Activated CD4-positive, alpha-beta T cell treated with anti-CD3 and anti-CD28 coated beads, Interleukin-10, Interleukin-2, amounts not matched to agents 100 ng/mL and 50 ng/mL, durations not matched to agents 16 hours and 8 hours (primary cell): ENCODE results near the gene ZDHHC21.

Experiments used
- DNase-seq: peaks from one replicate; pipeline ENCODE4 v3.0.0-alpha.2; 2020

The ZDHHC21 gene

DNA sequence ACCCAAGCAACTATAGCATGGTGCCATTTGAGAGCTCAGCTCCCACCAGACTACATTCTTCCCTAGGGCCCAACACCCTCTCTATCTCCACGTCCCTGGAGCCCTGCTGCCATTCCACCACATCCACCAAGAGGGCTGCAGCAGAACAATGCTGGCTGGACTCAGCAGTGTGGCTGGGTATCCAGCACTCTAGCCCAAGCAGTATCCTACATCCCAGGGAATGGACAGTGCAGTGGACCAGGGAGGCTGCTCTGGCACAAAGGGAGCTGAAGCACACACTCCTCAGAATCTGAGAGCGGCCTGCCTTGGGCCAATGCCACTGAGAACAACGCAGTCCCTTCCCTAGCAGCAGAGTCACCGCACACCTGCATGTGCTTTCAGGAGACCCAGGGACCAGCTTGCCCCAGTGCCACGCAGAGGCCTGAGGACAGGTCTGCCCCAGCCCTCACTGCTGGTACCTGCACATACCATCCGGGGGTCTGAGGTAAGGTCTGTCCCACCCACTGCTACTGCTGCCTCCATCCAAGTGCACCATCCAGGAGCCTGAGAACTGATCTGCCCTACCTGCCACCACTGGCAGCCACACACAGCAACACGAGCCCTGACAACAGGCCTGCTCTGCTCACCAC is 95.9 kb downstream of the ZDHHC21 start:
- DNase-seq, result no peak

DNA sequence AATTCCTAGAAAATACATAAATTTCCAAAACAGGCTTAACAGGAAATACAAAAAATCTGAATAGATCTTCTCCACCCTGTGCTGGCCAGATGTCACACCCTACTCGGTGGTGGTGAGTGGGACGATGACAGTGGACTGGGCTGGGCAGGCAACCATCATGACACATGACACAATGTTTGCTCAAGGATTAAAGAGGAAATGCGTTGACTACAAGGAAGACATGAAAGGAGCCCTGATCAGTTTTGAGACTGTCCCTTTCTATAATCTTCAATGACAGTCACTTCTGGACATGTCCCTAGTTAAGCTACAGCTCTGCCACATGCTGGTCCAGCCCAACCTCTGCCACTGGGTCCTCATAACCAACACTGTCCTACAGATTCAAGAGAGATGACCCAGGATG is 99.8 kb downstream of the ZDHHC21 start:
- DNase-seq, result no peak

DNA sequence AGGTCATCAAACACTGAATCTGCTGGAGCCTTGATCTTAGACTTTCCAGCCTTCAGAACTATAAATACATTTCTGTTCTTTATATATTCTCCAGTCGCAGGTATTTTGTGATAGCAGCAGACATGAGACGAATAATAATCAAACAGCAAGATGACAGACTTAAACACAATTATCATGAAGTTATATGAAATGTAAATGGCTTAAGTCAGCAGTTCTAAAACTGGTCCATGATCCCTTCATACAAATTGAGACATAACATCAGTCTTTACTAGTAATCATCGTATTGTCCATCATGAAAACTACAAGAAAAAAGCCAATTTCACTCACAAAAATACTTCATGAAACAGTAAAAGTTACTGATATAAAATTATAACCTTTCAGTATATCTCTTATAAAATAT is 101.8 kb downstream of the ZDHHC21 start:
- DNase-seq, result no peak

- DNase-seq, result peak; percentile 83
Measured at GRCh38 chr9:14585730-14586473, 107.3 kb downstream of the ZDHHC21 start.

DNA sequence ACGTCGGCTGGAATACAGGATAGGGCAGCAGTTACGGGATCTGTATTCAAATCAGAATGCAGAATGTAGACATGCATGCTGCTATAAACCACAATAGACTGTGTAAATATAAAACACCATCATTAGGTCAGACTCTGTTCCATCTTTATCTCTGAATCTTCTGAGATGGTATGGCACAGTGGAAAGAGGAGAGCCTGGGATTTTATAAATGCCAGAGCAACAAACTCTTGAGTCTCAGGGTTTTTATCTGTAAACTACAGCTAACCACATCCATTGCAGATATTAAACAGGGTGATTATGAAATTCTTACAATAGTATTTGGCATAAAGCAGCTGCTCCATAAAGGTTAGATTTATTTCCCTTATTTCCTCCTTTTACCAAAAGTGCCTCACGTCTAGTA is 108.7 kb downstream of the ZDHHC21 start:
- DNase-seq, result no peak

- no peak for DNase-seq
Measured at GRCh38 chr9:14578030-14578429, 115.2 kb downstream of the ZDHHC21 start.

- no peak for DNase-seq
Measured at GRCh38 chr9:14574173-14574572, 119.1 kb downstream of the ZDHHC21 start.

DNA sequence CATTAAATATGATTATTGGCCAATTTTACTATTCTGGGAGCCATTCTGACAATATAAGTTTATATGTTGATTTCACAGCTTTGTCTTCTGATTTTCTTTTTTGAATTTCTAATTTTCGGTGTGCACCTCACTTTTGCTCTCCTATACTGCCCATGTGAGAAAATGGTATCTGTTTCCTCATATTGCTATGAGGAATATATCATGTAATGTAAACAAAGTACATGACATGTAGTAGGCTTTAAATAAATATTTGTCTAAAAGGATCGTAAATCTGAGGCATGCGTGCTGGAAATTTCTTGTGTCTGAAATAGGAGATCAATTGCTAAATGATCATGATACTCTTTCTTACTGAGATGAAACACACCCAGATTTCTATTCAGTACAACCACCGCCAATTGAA is 119.9 kb downstream of the ZDHHC21 start:
- no peak for DNase-seq

- DNase-seq, result no peak
Measured at GRCh38 chr9:14565352-14566016, 127.7 kb downstream of the ZDHHC21 start.

- no peak for DNase-seq
Measured at GRCh38 chr9:14563902-14564624, 129.2 kb downstream of the ZDHHC21 start.

DNA sequence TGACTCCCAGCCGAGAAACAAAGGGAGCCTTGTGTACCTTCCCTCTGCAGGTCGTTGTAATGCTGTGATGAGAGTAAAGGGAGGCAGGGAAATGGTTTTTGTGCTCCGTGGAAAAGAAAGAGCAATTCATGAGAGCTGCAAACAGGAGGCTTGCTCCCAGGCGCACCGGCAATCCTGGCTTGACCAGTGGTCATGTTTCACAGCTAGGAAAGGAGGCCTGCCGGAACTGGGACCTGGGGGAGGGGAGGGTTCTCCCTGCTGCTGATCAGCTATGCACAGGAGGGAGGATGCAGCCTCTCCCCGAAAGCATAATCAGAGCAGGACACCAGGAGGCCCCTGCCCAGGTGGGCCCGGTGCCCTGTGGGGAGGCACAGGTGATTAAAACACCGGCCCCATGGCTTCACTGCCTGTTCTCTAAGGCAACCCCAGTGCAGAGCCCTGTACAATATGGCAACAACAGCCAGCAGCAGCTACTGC is 131.3 kb downstream of the ZDHHC21 start:
- DNase-seq, result no peak
